Ecto neural progenitor cell (in vitro differentiated cells): ENCODE results near the gene PRAC1.

ENCODE experiments used
- DNase-seq: peaks from one replicate; pipeline ENCODE4 v3.0.0-alpha.2; 2018; ENCODE audit warnings: low spot score

The PRAC1 gene

GRCh38 chr17:48704361-48705248 is 17.7 kb downstream of the PRAC1 start:
- DNase-seq = no peak

- DNase-seq = no peak
Measured at GRCh38 chr17:48701864-48702532, 20.3 kb downstream of the PRAC1 start.

GRCh38 chr17:48693178-48693577 is 29.1 kb downstream of the PRAC1 start:
- no peak for DNase-seq

GRCh38 chr17:48692049-48692448 is 30.3 kb downstream of the PRAC1 start:
- DNase-seq = no peak

GRCh38 chr17:48690655-48691054 is 31.7 kb downstream of the PRAC1 start:
- no peak for DNase-seq

GRCh38 chr17:48681609-48682008 is 40.7 kb downstream of the PRAC1 start:
- no peak for DNase-seq

- DNase-seq = no peak
Measured at GRCh38 chr17:48679385-48680096, 42.8 kb downstream of the PRAC1 start.

- peak; percentile 94 for DNase-seq
Measured at GRCh38 chr17:48678141-48678971, 44.0 kb downstream of the PRAC1 start.

- DNase-seq = no peak
Measured at GRCh38 chr17:48676963-48677558, 45.3 kb downstream of the PRAC1 start.

- DNase-seq = no peak
Measured at GRCh38 chr17:48672340-48672739, 50.0 kb downstream of the PRAC1 start.
